Epithelial cell of proximal tubule (primary cell): ENCODE results near the gene DDI1. TPM values are rescaled to one million over a fixed set of nuclear protein-coding genes. Genes with fewer than 3 reads are reported as not detected.
"Not testable (repeated sequence)": the region's sequence is repeated elsewhere in the genome, so short reads cannot be mapped to it uniquely, and the experiment has no call there.

ENCODE experiments used
- DNase-seq: peaks from one replicate; pipeline ENCODE4 v3.0.0-alpha.2; 2011; ENCODE audit warnings: low read depth
- H3K4me3 ChIP-seq: 2 replicates; pipeline ENCODE4 v1.5.1; 2011; ENCODE audit warnings: low read depth, mild to moderate bottlenecking, low read length
- total RNA-seq: library from RNA; depleted of rRNA; stranded (reverse); fragments of >200 nt; gene quantifications from 2 replicates; pipeline ENCODE4 v1.2.3, GENCODE V29; 2015
- TF ChIP-seq, protein P1 (sequence below): conservative IDR thresholded peaks from 2 replicates; pipeline ENCODE4 v1.5.1; 2012; ENCODE audit warnings: low read depth, mild to moderate bottlenecking, low read length

DDI1 gene
- total RNA-seq, 1 donor from 2014 or later: not detected

GRCh38 chr11:104036995-104037394, 555 bp downstream of the DDI1 start:
- no peak for DNase-seq
- no peak overlapping the region for H3K4me3 ChIP-seq
- TF ChIP-seq, protein P1, sequence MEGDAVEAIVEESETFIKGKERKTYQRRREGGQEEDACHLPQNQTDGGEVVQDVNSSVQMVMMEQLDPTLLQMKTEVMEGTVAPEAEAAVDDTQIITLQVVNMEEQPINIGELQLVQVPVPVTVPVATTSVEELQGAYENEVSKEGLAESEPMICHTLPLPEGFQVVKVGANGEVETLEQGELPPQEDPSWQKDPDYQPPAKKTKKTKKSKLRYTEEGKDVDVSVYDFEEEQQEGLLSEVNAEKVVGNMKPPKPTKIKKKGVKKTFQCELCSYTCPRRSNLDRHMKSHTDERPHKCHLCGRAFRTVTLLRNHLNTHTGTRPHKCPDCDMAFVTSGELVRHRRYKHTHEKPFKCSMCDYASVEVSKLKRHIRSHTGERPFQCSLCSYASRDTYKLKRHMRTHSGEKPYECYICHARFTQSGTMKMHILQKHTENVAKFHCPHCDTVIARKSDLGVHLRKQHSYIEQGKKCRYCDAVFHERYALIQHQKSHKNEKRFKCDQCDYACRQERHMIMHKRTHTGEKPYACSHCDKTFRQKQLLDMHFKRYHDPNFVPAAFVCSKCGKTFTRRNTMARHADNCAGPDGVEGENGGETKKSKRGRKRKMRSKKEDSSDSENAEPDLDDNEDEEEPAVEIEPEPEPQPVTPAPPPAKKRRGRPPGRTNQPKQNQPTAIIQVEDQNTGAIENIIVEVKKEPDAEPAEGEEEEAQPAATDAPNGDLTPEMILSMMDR: no peak

DNA sequence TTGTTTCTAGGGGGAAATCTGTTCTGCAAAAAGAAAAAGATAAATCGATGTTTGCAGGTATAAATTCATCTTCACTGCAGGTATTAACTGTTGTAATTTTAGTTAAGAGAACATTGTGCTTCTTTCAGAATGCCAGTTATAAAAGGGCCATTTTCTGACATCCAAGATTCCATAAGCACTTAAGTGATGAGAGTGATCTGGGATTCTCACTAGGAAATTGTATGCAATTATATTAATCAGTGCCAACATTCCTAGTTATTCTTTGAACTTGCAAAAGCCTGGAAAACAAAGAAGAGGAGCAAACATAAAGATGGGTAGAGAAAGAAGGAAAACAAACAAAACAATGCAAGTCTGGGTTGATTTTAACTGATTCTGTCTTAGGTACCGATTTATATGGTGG, 5.4 kb downstream of the DDI1 start:
- no peak overlapping the region for H3K4me3 ChIP-seq
- no peak for DNase-seq
- TF ChIP-seq, protein P1: no peak

DNA sequence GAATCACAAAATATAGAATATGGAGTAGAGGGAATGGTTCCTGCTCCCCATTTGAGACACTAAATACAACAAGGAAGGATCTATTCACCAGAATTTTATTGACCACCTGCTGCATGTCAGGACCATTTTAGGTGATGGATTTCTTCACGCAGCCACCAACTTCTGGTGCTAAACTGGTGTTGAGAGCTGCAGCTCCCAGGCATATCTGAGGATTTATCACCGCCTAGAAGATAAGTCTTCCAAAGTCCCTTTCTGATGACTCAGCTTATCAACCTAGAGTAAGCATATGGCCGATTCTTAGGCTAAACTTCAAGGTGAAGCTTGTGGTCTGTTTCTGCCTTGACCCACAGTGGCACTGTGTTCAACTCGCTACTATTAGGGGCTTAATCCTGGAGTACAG, 6.7 kb downstream of the DDI1 start:
- TF ChIP-seq, protein P1: no peak
- no peak for DNase-seq

DNA sequence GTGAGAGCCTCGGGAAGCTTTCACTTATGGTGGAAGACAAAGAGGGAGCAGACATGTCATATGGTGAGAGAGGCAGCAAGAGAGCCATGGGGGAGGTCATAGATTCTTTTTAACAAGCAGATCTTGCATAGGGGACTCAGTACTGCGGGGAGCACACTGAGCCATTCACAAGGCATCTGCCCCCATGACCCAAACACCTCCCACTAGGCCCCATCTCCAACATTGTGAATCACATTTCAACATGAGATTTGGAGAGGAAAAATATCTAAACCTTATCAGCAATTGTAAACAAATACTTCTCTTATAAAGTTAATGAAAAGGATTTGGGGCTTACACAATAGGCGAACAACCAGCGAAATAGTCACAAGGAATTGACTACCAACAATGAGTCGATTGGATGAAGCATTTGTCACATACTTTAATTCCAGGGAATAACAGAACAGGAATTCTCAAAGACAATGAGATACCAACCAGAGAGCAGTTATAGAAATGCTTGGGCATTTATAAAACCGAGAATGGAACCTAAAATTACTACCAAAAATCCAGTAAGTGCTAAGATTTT, 7.3 kb downstream of the DDI1 start:
- TF ChIP-seq, protein P1: no peak
- no peak for DNase-seq
- no peak overlapping the region for H3K4me3 ChIP-seq

More for the DNA sequence above, 6.7 kb downstream of the DDI1 start:
- H3K4me3 ChIP-seq: no peak overlapping the region

DNA sequence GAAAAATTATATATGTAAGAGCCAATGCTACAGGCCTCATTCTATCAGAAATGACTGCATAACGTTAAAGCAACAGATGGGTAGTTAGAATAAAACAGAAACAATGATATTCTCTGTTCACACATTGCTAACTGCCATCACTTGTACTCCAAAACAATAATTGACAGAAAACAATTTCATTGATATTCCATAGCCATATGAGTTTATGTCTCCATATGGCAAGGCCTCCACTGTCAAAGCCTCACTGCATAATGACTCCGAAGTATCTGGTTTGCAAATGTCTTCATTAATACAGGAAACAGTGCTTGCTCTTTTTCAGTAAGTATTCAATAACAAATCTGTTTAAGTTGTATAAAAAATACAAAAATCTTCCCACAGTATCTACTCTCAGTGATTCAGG, 9.9 kb downstream of the DDI1 start:
- DNase-seq: no peak
- H3K4me3 ChIP-seq: no peak overlapping the region
- TF ChIP-seq, protein P1: no peak

DNA sequence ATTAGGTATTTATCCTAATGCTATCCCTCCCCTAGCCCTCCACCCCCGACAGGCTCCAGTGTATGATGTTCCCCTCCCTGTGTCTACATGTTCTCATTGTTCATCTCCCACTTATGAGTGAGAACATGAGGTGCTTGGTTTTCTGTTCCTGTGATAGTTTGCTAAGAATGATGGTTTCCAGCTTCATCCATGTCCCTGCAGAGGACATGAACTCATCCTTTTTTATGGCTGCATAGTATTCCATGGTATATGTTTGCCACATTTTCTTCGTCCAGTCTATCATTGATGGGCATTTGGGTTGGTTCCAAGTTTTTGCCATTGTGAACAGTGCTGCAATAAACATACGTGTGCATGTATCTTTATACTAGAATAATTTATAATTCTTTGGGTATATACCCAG, 10.4 kb downstream of the DDI1 start:
- not testable (repeated sequence) for H3K4me3 ChIP-seq, DNase-seq

DNA sequence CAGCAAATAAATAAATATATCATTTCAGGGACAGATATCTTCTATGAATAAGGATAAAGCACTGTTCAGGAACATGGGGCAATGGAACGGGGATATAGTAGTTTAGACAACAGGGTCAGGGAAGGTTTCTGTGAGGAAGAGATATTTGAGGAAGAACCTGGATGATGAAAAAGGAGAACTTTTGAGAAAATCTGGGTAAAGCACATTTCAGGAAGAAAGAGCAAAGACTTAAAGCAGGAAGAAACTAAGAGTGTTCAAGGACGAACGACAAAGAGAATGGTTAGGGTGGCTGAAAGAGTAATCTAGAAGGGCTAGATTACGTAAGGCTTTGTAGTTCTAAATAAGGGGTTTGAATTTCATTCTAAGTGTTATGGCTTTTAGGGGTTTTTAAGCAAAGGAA, 12.7 kb downstream of the DDI1 start:
- DNase-seq: no peak
- TF ChIP-seq, protein P1: no peak

More for the DNA sequence above, 12.7 kb downstream of the DDI1 start:
- H3K4me3 ChIP-seq: no peak overlapping the region
